ENCODE measurements around the gene MIS12.

- TF ChIP-seq POLR2A (IDR thresholded peaks at IDR 0.05), result no peak
- no peak for TF ChIP-seq CTCF (IDR thresholded peaks at IDR 0.05)
Observed at GRCh38 chr17:5492970-5493369, 6.6 kb downstream of the MIS12 start.
